ENCODE data around the gene EARS2. TPM values are rescaled to one million over a fixed set of nuclear protein-coding genes. Genes with fewer than 3 reads are reported as not detected.
A peak's percentile ranks its signal among the peaks of the same experiment; 100 is the strongest.

EARS2 gene
- 10 to 100 TPM; 10.8 to 19.4 (median 15.9) TPM for total RNA-seq
- 15.8 TPM for total RNA-seq (2013)
- 9.4 to 73.1 (median 24.7) reads per million in 29 experiments for total RNA-seq

GRCh38 chr16:23556881-23557778, at the start of gene EARS2, which contains the start of gene UBFD1:
Gene EARS2 (minus strand): TSS chr16:23557350. CDS start chr16:23557343, 7 bp downstream.
Gene UBFD1 (plus strand): TSS chr16:23557727. CDS start chr16:23557743, 16 bp downstream.
- peak within 1 kb of the TSS; percentile 91 to 98 (median 92) for H3K4me3 Mint-ChIP-seq
- WGBS (ENCODE audit: insufficient coverage) = under 1% methylated on average over 52 of the region's 65 CpGs

GRCh38 chr16:23597003-23597756, 40.0 kb upstream of the EARS2 start:
- H3K9me3 ChIP-seq = no peaks in the 10 kb centered on the region
- Mint-ChIP-seq H3K4me1 (peaks cover 25 to 35% (median 30%) of the 10 kb centered on the region in 3 donors), H3K27me3 (no peaks in the 10 kb centered on the region), H3K9me3 (no peaks in the 10 kb centered on the region), H3K36me3 (peaks cover 10% of the 10 kb centered on the region), H3K4me3 (peak overlapping the region; percentile 29 to 47 (median 46)), H3K27ac (peak overlapping the region; percentile 50 to 58)
- ATAC-seq (replicated peaks in 1 of 4) (no peak), DNase-seq (peak in 3 of 35 experiments; percentile 3 to 24 (median 10))
- peak overlapping the region; percentile 52 for H3K27ac ChIP-seq (ENCODE audit: low read length)
- H3K4me1 ChIP-seq (ENCODE audit: control insufficient read depth in 1 of 2, extremely low read depth in 1 of 2, insufficient read depth in 2 of 2, low read length in 2 of 2) = peaks cover 8 to 27% of the 10 kb centered on the region in 2 experiments
- no peak overlapping the region for H3K4me3 ChIP-seq (ENCODE audit: control insufficient read depth in 1 of 2, extremely low read depth in 1 of 2, low read length in 1 of 2)
- CTCF ChIA-PET = interaction anchor here (0.6 to 2.8 kb wide), 9 partner anchors 8 to 80 kb away, joined by 3 to 16 read pairs (median 3); partner anchors contain the start of genes EARS2 (in 1 of the 2) and UBFD1 (in 1 of the 2)
- peaks cover 5 to 11% of the 10 kb centered on the region in 2 donors for H3K36me3 ChIP-seq (ENCODE audit: control insufficient read depth in 2 of 2, extremely low read depth in 1 of 2, insufficient read depth in 1 of 2, low read length in 1 of 2)
- POLR2A ChIA-PET = interaction anchor here in 1 of 2 donors (0.5 kb wide), 2 partner anchors 29 to 1384 kb away, joined by 3 to 7 read pairs; no protein-coding TSS in a partner anchor
- 84% methylated on average over 3 of the region's 11 CpGs for WGBS (ENCODE audit: insufficient coverage)
- no peaks in the 10 kb centered on the region for H3K27me3 ChIP-seq (replicated peaks in 1 of 2; ENCODE audit: control insufficient read depth in 2 of 2, extremely low read depth in 1 of 2, insufficient read depth in 2 of 2, low read length in 1 of 2)

More at GRCh38 chr16:23556881-23557778, at the start of gene EARS2, which contains the start of gene UBFD1:
- DNase-seq = peak; percentile 87 to 97 (median 93)
- Mint-ChIP-seq H3K27me3 (no peaks in the 10 kb centered on the region), H3K36me3 (peaks cover 15% of the 10 kb centered on the region), H3K9me3 (no peaks in the 10 kb centered on the region), H3K4me1 (peaks cover 34 to 39% (median 37%) of the 10 kb centered on the region in 3 donors), H3K27ac (peak within 1 kb of the TSS; percentile 89 to 90)
- peak; percentile 90 to 92 (median 92) for ATAC-seq (replicated peaks in 1 of 4)
- H3K27ac ChIP-seq (ENCODE audit: low read length) = peak within 1 kb of the TSS; percentile 82
- ChIA-PET POLR2A (no interaction called here), CTCF (interaction anchor here (0.6 to 2.6 kb wide), 5 partner anchors 35 to 946 kb away, joined by 3 to 16 read pairs (median 4); partner anchors contain the start of gene NDUFAB1 (in 1 of the 2))
- no peaks in the 10 kb centered on the region for H3K27me3 ChIP-seq (replicated peaks in 1 of 2; ENCODE audit: control insufficient read depth in 2 of 2, extremely low read depth in 1 of 2, insufficient read depth in 2 of 2, low read length in 1 of 2)
- peaks cover 12 to 34% of the 10 kb centered on the region in 2 donors for H3K36me3 ChIP-seq (ENCODE audit: control insufficient read depth in 2 of 2, extremely low read depth in 1 of 2, insufficient read depth in 1 of 2, low read length in 1 of 2)
- H3K4me3 ChIP-seq (ENCODE audit: control insufficient read depth in 1 of 2, extremely low read depth in 1 of 2, low read length in 1 of 2) = peak within 1 kb of the TSS; percentile 78 to 98
- H3K4me1 ChIP-seq (ENCODE audit: control insufficient read depth in 1 of 2, extremely low read depth in 1 of 2, insufficient read depth in 2 of 2, low read length in 2 of 2) = peaks cover 9 to 25% of the 10 kb centered on the region in 2 experiments
- no peaks in the 10 kb centered on the region for H3K9me3 ChIP-seq

- Histone ChIP-seq H3K27me3 (replicated peaks in 1 of 2; ENCODE audit: control insufficient read depth in 2 of 2, extremely low read depth in 1 of 2, insufficient read depth in 2 of 2, low read length in 1 of 2) (no peaks in the 10 kb centered on the region), H3K9me3 (no peaks in the 10 kb centered on the region), H3K36me3 (ENCODE audit: control insufficient read depth in 2 of 2, extremely low read depth in 1 of 2, insufficient read depth in 1 of 2, low read length in 1 of 2) (peaks cover 5 to 21% of the 10 kb centered on the region in 2 donors), H3K27ac (ENCODE audit: low read length) (peak within 1 kb of the TSS; percentile 52), H3K4me1 (ENCODE audit: control insufficient read depth in 1 of 2, extremely low read depth in 1 of 2, insufficient read depth in 2 of 2, low read length in 2 of 2) (peaks cover 8 to 27% of the 10 kb centered on the region in 2 experiments), H3K4me3 (ENCODE audit: control insufficient read depth in 1 of 2, extremely low read depth in 1 of 2, low read length in 1 of 2) (peak within 1 kb of the TSS; percentile 75 to 89)
- CTCF ChIA-PET = interaction anchor here (0.7 to 2.8 kb wide), 8 partner anchors 9 to 446 kb away, joined by 3 to 16 read pairs (median 3); partner anchors contain the start of genes EARS2 (in 1 of the 2) and UBFD1 (in 1 of the 2)
- peaks cover 35 to 41% (median 39%) of the 10 kb centered on the region in 3 donors for H3K4me1 Mint-ChIP-seq
- H3K36me3 Mint-ChIP-seq = peaks cover 15% of the 10 kb centered on the region
- ATAC-seq (replicated peaks in 1 of 4) (peak; percentile 98 to 100 (median 100)), DNase-seq (peak; percentile 78 to 94 (median 87))
- WGBS (ENCODE audit: insufficient coverage) = under 1% methylated on average over 60 of the region's 67 CpGs
- H3K4me3 Mint-ChIP-seq = peak within 1 kb of the TSS; percentile 75 to 84 (median 84)
- peak within 1 kb of the TSS; percentile 55 to 82 for H3K27ac Mint-ChIP-seq
- H3K9me3 Mint-ChIP-seq = no peaks in the 10 kb centered on the region
- H3K27me3 Mint-ChIP-seq = no peaks in the 10 kb centered on the region
- POLR2A ChIA-PET = interaction anchor here in 1 of 2 donors (0.5 kb wide), 1 partner anchor 1383 kb away, joined by 3 read pairs; no protein-coding TSS in a partner anchor
Measured at GRCh38 chr16:23595951-23596720, 39.0 kb upstream of the EARS2 start, which contains the start of gene NDUFAB1. Gene NDUFAB1 (minus strand): TSS chr16:23596316. CDS start chr16:23596290, 26 bp downstream.

GRCh38 chr16:23595246-23595950, 38.2 kb upstream of the EARS2 start:
- H3K27ac ChIP-seq (ENCODE audit: low read length) = peak overlapping the region; percentile 4
- no peaks in the 10 kb centered on the region for H3K27me3 Mint-ChIP-seq
- H3K36me3 Mint-ChIP-seq = peaks cover 17% of the 10 kb centered on the region
- peaks cover 8 to 27% of the 10 kb centered on the region in 2 experiments for H3K4me1 ChIP-seq (ENCODE audit: control insufficient read depth in 1 of 2, extremely low read depth in 1 of 2, insufficient read depth in 2 of 2, low read length in 2 of 2)
- peak overlapping the region; percentile 75 to 84 (median 84) for H3K4me3 Mint-ChIP-seq
- H3K27ac Mint-ChIP-seq = no peak overlapping the region
- WGBS (ENCODE audit: insufficient coverage) = 25% methylated on average over 30 of the region's 34 CpGs
- CTCF ChIA-PET = interaction anchor here in 1 of 2 donors (2.8 kb wide), 1 partner anchor 37 kb away, joined by 16 read pairs; the partner anchor contains the start of genes EARS2 and UBFD1
- DNase-seq (peak in 2 of 35 experiments; percentile 4 to 8), ATAC-seq (replicated peaks in 1 of 4) (peak in 1 of 4 experiments; percentile 2)
- no peaks in the 10 kb centered on the region for H3K9me3 ChIP-seq
- peaks cover 8 to 28% of the 10 kb centered on the region in 2 donors for H3K36me3 ChIP-seq (ENCODE audit: control insufficient read depth in 2 of 2, extremely low read depth in 1 of 2, insufficient read depth in 1 of 2, low read length in 1 of 2)
- no peaks in the 10 kb centered on the region for H3K9me3 Mint-ChIP-seq
- H3K4me3 ChIP-seq (ENCODE audit: control insufficient read depth in 1 of 2, extremely low read depth in 1 of 2, low read length in 1 of 2) = peak overlapping the region; percentile 75 to 89
- POLR2A ChIA-PET = no interaction called here
- peaks cover 36 to 44% (median 39%) of the 10 kb centered on the region in 3 donors for H3K4me1 Mint-ChIP-seq
- H3K27me3 ChIP-seq (replicated peaks in 1 of 2; ENCODE audit: control insufficient read depth in 2 of 2, extremely low read depth in 1 of 2, insufficient read depth in 2 of 2, low read length in 1 of 2) = no peaks in the 10 kb centered on the region

- Mint-ChIP-seq H3K4me3 (no peak overlapping the region), H3K27ac (no peak overlapping the region), H3K36me3 (peaks cover 21% of the 10 kb centered on the region), H3K9me3 (no peaks in the 10 kb centered on the region), H3K4me1 (peaks cover 36 to 46% (median 39%) of the 10 kb centered on the region in 3 donors), H3K27me3 (no peaks in the 10 kb centered on the region)
- H3K36me3 ChIP-seq (ENCODE audit: control insufficient read depth in 2 of 2, extremely low read depth in 1 of 2, insufficient read depth in 1 of 2, low read length in 1 of 2) = peaks cover 14 to 41% of the 10 kb centered on the region in 2 donors
- POLR2A ChIA-PET = no interaction called here
- DNase-seq = no peak
- 100% methylated on average over 2 of the region's 12 CpGs for WGBS (ENCODE audit: insufficient coverage)
- H3K9me3 ChIP-seq = no peaks in the 10 kb centered on the region
- no peaks in the 10 kb centered on the region for H3K27me3 ChIP-seq (replicated peaks in 1 of 2; ENCODE audit: control insufficient read depth in 2 of 2, extremely low read depth in 1 of 2, insufficient read depth in 2 of 2, low read length in 1 of 2)
- peaks cover 8 to 27% of the 10 kb centered on the region in 2 experiments for H3K4me1 ChIP-seq (ENCODE audit: control insufficient read depth in 1 of 2, extremely low read depth in 1 of 2, insufficient read depth in 2 of 2, low read length in 2 of 2)
- no peak overlapping the region for H3K4me3 ChIP-seq (ENCODE audit: control insufficient read depth in 1 of 2, extremely low read depth in 1 of 2, low read length in 1 of 2)
- ATAC-seq (replicated peaks in 1 of 4) = no peak
- H3K27ac ChIP-seq (ENCODE audit: low read length) = no peak overlapping the region
- CTCF ChIA-PET = interaction anchor here in 1 of 2 donors (1.2 kb wide), 1 partner anchor 112 kb away, joined by 3 read pairs; no protein-coding TSS in a partner anchor
Measured at GRCh38 chr16:23594186-23594585, 37.0 kb upstream of the EARS2 start.
